ENCODE results near the gene SEL1L2. TPM values are rescaled to one million over a fixed set of nuclear protein-coding genes. Genes with fewer than 3 reads are reported as not detected.

SEL1L2 gene
- total RNA-seq, 4 donors from 2014 or later, result not detected

DNA sequence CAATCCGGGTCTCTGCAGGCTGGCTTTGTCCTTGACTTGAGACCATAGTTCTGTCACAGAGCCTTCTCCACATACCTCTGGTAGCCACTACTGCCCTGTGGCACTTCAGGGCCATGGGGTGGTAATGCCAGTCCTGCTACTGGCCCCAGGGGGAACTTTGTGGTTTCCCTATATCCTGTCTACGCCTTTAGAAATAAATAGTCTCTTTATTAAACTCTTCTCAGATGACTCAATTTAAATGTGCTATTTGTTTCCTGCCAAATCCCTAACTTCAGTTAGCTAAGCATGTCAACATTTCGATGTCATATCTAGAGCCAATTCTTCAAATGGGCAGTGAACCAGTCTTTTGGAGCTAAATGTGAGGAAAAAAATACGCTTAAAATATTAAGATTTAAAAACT lies 60.1 kb downstream of the SEL1L2 start:
- no peak for DNase-seq (ENCODE audit: low spot score in 2 of 2)
- 25% methylated on average over 4 of the region's 4 CpGs for WGBS

DNA sequence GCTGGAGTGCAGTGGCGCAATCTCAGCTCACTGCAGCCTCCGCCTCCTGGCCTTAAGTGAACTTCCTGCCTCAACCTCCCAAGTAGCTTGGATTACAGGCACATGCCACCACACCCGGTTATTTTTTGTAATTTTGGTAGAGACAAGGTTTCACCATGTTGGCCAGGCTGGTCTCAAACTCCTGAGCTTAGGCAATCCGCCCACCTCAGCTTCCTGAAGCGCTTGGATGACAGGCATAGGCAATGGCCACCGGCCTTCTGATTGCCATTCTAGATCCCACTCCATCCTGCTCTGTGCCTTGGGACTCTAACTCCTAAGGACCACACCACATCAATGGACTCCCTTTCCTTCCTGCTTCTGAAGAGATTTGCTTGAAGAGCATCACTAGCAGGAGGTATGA lies 60.6 kb downstream of the SEL1L2 start:
- WGBS, result 97% methylated on average over 6 of the region's 6 CpGs
- H3K4me3 ChIP-seq, result no peak overlapping the region
- H3K9me3 ChIP-seq, result no peaks in the 10 kb centered on the region
- TF ChIP-seq, protein P1, sequence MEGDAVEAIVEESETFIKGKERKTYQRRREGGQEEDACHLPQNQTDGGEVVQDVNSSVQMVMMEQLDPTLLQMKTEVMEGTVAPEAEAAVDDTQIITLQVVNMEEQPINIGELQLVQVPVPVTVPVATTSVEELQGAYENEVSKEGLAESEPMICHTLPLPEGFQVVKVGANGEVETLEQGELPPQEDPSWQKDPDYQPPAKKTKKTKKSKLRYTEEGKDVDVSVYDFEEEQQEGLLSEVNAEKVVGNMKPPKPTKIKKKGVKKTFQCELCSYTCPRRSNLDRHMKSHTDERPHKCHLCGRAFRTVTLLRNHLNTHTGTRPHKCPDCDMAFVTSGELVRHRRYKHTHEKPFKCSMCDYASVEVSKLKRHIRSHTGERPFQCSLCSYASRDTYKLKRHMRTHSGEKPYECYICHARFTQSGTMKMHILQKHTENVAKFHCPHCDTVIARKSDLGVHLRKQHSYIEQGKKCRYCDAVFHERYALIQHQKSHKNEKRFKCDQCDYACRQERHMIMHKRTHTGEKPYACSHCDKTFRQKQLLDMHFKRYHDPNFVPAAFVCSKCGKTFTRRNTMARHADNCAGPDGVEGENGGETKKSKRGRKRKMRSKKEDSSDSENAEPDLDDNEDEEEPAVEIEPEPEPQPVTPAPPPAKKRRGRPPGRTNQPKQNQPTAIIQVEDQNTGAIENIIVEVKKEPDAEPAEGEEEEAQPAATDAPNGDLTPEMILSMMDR (IDR thresholded peaks at IDR 0.05), result no peak
- no peak for TF ChIP-seq POLR2A (IDR thresholded peaks at IDR 0.05)
- TF ChIP-seq EP300 (IDR thresholded peaks at IDR 0.05), result no peak
- TF ChIP-seq POLR2AphosphoS5 (IDR thresholded peaks at IDR 0.05), result no peak
- H3K27ac ChIP-seq, result no peak overlapping the region
- H3K4me1 ChIP-seq, result no peaks in the 10 kb centered on the region
- no peak for DNase-seq (ENCODE audit: low spot score in 2 of 2)
- no peaks in the 10 kb centered on the region for H3K27me3 ChIP-seq
- H3K36me3 ChIP-seq, result no peaks in the 10 kb centered on the region

More for the DNA sequence above, 60.1 kb downstream of the SEL1L2 start:
- Histone ChIP-seq H3K36me3 (no peaks in the 10 kb centered on the region), H3K4me1 (no peaks in the 10 kb centered on the region), H3K27me3 (no peaks in the 10 kb centered on the region), H3K4me3 (no peak overlapping the region), H3K9me3 (no peaks in the 10 kb centered on the region), H3K27ac (no peak overlapping the region)
- TF ChIP-seq, protein P1 (IDR thresholded peaks at IDR 0.05), result no peak
- TF ChIP-seq EP300 (IDR thresholded peaks at IDR 0.05) (no peak), POLR2A (IDR thresholded peaks at IDR 0.05) (no peak), POLR2AphosphoS5 (IDR thresholded peaks at IDR 0.05) (no peak)

DNA sequence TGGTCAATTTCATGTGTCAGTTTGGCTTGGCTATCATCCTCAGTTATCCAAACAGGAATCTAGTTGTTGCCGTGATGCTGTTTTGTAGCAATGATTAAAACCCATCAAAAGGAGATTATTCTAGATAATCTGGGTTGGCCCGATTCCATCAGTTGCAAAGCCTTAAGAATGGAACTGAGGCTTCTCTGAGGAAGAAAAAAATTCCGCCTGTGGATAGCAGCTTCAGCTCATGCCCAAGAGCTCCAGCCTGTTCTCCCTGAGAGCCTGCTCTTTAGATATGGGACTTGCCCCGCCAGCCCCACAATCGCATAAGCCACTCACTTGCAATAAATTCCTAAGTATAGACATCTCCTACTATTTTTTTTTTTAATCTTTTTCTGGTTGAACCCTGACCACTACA lies 61.5 kb downstream of the SEL1L2 start:
- Histone ChIP-seq H3K9me3 (no peaks in the 10 kb centered on the region), H3K4me1 (no peaks in the 10 kb centered on the region), H3K27ac (no peak overlapping the region), H3K27me3 (no peaks in the 10 kb centered on the region), H3K4me3 (no peak overlapping the region), H3K36me3 (no peaks in the 10 kb centered on the region)
- DNase-seq (ENCODE audit: low spot score in 2 of 2), result no peak
- 65% methylated on average over 5 of the region's 5 CpGs for WGBS
- TF ChIP-seq, protein P1 (IDR thresholded peaks at IDR 0.05), result no peak

DNA sequence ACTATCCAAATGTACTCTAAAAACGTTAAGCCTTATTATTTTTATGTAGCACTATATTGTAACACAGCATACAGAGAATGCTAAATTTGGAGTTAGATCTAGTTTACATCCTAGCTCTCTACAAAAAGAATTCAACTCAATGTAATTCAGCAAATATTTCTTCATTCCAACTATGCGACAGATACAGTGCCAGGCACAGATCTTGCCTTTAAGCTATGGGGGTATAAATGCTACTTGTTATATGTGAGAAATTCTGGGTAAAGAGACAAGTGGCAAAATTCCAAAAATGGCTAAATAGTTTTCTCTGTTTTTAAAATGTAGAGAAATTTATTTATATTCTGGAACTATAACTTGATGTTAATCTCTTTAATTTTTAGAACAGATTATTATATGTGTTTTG lies 63.2 kb downstream of the SEL1L2 start:
- no peaks in the 10 kb centered on the region for H3K36me3 ChIP-seq
- no peak overlapping the region for H3K4me3 ChIP-seq
- no peaks in the 10 kb centered on the region for H3K4me1 ChIP-seq
- no peaks in the 10 kb centered on the region for H3K27me3 ChIP-seq
- DNase-seq (ENCODE audit: low spot score in 2 of 2), result no peak
- TF ChIP-seq EP300 (IDR thresholded peaks at IDR 0.05), result no peak
- TF ChIP-seq, protein P1 (IDR thresholded peaks at IDR 0.05), result no peak
- no peak for TF ChIP-seq POLR2AphosphoS5 (IDR thresholded peaks at IDR 0.05)
- TF ChIP-seq POLR2A (IDR thresholded peaks at IDR 0.05), result no peak
- 57% methylated on average over 2 of the region's 2 CpGs for WGBS
- no peaks in the 10 kb centered on the region for H3K9me3 ChIP-seq
- no peak overlapping the region for H3K27ac ChIP-seq

DNA sequence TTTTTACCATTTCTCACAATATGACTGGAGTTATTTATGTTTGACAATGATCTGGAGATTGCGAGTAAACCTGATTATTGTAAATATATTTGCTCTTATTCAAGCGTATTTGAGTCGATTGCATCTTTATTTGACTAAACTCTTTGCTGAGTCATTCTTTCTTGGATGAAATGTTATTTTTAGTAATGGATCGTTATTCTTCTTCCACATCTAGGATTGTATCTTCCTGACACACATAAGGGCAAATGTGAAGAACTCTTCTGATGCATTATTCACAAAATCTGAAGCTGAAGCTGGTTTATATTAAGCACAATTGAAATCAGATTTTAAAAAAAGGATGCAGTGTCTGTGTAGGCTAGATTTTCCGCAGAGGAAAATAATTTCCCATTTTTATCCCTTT lies 68.2 kb downstream of the SEL1L2 start:
- Histone ChIP-seq H3K27ac (no peak overlapping the region), H3K36me3 (no peaks in the 10 kb centered on the region), H3K9me3 (no peaks in the 10 kb centered on the region), H3K4me1 (no peaks in the 10 kb centered on the region), H3K27me3 (no peaks in the 10 kb centered on the region), H3K4me3 (no peak overlapping the region)
- TF ChIP-seq POLR2A (IDR thresholded peaks at IDR 0.05), result no peak
- TF ChIP-seq, protein P1 (IDR thresholded peaks at IDR 0.05), result no peak
- TF ChIP-seq EP300 (IDR thresholded peaks at IDR 0.05), result no peak
- TF ChIP-seq POLR2AphosphoS5 (IDR thresholded peaks at IDR 0.05), result no peak
- 50% methylated on average over 5 of the region's 5 CpGs for WGBS
- no peak for DNase-seq (ENCODE audit: low spot score in 2 of 2)
